NCI-H1436 treated with DMSO at 0.1 percent for 48 hours (cell line): ENCODE results near the gene HDAC9.

Experiments used
- DNase-seq: peaks from one replicate; lab custom pipeline; 2025; lab: John Stamatoyannopoulos, UW

HDAC9 gene

DNA sequence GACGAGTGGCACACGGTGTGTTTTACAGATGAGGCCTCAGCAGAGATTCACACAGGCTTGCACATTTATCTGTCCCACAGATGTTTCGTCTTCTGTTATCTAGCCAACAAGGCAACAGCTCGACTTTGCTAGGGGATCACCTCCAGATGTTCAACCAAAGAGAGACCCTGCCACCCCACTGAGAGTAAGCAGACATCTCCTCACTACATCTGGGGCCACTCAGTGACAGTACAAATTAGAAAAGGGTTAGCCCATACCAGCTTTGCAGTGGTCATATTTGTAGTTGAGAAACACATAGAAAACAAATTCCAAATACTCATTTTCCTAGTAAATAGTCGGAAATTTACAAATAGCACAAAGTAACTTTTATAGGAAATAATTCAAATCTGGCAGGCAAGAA lies 164.2 kb downstream of the HDAC9 start:
- no peak for DNase-seq

DNA sequence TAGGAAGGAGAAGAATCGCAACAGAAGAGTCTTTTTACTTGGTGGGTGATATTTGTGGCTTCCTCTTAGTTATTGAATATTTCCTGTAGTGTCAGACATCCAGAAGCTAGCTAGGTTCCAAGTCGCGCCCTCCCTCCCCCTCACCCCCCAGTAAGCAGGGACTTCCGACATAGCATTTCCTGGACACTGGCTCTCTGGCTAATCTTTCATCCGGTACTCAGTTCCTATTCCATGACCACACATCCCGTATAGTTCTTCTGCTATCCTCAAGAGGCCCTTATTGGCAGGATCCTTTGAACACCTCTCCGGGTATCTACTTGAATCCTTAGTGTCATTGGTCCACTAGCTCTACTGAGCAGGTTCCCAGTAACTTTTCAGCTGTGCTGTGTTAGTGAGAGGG lies 167.8 kb downstream of the HDAC9 start:
- no peak for DNase-seq

DNA sequence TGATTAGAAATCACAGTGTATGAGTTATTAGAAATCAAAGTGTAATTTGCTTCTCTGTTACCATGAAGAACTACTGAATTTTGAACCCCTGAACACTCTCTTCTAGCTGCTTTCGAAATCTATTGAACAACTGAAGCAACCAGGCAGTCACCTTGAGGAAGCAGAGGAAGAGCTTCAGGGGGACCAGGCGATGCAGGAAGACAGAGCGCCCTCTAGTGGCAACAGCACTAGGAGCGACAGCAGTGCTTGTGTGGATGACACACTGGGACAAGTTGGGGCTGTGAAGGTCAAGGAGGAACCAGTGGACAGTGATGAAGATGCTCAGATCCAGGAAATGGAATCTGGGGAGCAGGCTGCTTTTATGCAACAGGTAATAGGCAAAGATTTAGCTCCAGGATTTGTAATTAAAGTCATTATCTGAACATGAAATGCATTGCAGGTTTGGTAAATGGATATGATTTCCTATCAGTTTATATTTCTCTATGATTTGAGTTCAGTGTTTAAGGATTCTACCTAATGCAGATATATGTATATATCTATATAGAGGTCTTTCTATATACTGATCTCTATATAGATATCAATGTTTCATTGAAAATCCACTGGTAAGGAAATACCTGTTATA lies 170.7 kb downstream of the HDAC9 start:
- DNase-seq, result no peak

DNA sequence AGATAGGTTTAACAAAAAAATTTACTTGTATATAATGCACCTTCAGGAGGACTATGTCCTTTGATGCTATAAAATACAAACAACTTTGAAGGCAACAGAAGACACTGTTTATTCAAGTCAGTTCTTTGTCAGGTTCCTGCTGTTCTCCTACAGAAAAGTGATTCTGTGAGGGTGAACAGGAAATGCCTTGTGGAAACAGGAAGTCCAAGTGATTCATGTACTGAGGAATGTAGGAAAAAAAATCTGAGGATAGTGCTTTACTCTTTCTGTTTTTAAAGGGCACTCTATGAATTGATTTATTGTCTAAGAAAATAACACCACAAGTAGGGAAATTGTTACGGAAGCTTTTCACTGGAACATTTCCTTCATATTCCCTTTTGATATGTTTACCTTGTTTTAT lies 171.9 kb downstream of the HDAC9 start:
- no peak for DNase-seq

DNA sequence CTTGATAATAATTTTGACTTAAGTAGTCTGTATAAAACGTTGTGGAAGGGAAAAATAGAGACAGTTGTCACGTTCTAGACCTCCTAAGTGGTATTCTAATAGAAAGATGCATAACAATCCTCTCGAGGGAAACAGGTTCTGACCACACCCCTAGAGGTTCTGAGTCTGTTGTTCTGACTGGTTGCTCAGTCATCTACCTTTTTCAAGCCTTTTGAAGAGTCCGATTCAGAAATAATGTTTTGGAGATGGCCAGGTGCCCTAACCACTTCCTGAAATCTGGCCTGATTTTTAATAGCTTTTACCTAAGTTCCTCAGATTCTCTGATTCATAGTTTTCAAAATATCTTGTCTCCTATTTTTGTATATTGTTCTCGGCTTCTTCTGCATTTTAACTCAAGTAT lies 175.6 kb downstream of the HDAC9 start:
- DNase-seq, result no peak

DNA sequence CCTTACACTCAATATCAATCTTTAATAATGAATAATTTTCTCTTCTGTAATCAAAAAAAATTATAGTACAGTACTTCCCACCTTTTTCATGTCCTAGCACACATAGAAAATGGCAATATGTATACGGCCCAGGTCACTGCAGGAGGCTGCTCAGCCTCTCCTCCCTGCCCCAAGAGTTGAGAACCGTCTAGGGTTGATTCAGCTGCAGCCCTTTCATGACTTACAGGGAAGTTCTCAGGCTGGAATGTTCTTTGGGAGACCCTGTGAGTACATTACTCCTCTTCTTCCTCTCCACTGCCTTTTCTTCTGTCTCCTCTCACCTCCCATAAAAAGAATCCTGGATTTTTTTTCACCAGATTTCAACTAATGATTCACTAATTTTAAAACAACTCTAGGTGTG lies 180.0 kb downstream of the HDAC9 start:
- DNase-seq, result no peak

DNA sequence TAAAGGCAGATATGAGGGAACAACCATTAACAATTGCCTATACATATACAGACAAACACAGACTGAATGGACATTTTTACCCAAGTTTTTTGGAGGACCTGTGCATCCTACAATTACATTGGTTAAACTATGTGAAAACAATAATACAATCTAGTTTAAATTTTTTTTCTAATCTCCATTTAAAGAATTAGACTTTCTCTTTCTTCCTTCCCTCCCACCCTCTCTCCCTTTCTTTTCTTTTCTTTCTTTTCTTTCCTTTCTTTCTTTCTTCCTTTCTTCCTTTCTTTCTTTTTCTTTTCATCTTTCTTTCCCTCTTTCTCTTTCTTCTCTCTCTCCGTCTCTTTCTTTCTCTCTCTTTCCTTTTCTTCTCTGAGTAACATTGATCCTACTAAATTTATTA lies 183.7 kb downstream of the HDAC9 start:
- no peak for DNase-seq

DNA sequence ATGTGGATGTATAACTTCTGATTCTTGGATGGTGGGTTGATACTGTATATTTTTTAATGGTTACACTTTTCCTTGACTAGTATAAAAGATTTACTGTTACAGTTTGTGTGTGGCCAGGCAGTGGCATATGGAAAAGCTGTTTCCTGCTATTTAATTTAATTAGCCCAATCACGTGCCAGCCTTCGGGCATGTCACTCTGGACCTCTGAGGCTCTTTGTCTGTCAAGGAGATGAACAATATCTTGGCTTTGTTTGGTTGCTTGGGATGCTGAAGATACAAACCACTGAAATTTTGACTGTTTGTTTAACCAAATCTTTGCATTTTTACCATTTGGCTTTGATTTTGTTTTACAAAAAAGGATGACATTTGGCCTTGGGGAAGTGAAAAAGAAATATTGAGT lies 185.0 kb downstream of the HDAC9 start:
- no peak for DNase-seq

DNA sequence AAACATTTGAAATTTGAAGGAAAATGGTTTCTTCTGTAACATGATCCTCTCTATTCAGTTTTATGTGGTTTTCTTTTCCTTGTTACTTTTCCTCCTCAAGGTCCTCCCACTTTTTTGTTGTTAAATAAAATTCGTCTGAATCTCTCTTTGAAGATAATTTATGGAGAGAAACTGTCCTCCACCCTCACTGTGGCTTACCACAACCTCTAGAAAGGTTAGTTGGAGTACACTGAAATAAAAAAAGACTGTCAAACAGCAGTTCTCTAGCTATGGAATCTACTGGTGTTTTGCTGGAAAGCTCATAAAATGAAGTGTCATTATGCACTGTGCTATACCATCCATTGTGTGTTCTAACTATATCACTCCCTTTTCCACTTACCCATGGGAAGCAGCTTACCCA lies 189.4 kb downstream of the HDAC9 start:
- DNase-seq, result no peak

DNA sequence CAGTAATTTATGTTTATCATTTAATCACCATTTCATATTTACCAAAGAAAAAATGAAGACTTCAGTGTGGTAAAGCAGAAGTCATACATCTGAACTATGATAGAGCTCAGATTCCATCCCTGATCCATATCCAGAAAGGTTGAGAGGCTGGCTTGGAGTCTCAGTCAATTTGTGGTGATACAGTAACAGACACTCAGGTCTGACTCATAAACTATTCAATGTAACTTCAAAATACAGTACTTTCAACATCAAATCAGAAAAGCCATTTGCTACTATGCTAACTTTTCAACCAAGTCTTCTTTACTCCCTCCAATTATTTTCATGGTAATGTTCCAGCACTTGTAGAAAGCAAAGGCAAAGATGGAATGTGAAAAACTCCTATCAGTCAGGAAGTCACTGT lies 190.4 kb downstream of the HDAC9 start:
- no peak for DNase-seq

DNA sequence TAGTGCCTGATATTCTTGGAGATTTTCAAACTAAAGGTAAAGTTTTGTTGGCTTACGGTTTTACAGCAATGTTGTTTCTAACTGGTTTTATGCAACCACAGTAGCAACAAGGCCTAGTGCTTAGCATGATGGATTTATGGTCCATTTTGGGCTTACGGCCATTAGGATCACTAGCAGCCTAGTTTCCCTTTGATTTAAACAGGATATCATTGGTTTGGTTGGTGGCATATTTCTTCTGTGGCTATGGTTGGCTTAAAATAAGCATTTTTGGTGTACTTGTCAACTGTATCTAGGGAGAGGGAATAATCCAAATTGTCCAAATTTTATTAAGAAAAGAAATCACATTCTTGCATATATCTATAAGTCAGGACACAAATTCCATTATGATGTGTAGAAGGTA lies 194.0 kb downstream of the HDAC9 start:
- DNase-seq, result no peak

DNA sequence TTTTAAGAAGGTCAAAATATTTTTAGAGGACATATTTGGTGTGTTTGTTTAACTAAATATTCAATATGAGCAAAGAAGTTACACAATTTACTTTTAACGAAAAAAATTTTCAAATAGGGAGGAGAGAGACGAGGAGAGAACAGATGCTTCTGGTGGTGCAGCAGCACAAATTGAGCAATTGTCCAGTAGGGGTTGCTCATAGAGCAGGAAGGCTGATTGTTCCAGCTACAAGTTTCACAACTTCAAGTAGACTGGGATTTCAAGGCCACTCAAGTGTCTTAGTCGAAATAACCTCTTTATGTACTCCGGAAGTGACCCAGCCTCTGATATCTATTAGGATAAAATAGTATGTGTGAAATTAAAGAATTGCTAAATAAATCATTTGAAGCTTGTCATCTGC lies 197.9 kb downstream of the HDAC9 start:
- no peak for DNase-seq

DNA sequence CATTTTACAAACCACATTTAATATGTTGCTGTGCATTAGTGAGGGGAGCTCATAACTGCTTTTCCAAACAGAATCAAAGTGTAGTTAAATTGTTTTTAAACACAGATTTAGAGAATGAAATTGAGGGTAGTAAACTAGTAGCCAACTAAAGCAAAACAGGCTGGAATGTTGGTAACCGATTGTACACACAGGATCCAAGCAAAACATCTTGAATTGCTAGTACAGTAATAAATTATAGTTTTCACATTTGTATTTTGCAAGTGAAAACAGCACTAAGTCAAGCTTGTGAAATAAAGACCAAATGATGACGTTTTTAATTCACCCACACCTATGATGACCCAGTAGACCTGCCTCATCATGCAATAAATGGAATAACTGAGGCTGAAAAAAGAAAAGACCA lies 198.3 kb downstream of the HDAC9 start:
- no peak for DNase-seq

DNA sequence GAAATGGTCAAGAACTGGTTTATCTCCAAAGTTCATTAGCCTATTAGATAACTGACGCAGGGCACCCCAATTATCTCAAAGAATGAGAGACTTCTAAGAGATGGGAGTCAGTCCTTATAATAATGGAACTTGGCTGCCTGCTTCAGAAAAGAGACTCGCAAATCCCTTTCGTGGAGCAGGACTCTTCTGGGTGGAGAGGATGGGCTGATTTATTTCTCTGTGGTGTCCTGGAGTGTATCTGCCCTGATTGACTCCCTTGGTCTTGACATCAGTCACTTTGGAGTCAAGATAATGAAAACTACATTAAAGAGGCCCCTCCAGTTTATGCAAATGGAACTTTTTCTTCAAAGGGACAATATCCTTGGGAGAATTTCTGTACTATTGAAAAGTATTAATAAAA lies 198.9 kb downstream of the HDAC9 start:
- DNase-seq, result no peak

DNA sequence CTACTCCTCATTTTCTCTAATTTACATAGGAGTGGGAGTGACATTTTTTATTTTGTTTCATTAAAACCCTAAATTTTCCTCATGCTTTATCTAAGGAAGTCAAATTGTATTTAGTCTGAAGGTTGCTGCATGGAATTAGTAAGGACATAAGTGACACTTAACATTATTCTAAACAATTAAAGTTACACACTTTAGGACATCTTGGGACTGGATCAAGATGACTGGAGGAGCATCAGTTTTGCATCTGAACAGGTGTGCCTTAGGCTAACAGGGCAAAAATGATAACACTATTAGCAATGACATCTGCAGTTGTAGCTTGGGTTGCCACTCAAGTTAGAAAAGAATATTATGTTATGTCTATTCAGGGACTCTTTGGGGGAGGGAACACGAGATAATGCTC lies 199.4 kb downstream of the HDAC9 start:
- no peak for DNase-seq

DNA sequence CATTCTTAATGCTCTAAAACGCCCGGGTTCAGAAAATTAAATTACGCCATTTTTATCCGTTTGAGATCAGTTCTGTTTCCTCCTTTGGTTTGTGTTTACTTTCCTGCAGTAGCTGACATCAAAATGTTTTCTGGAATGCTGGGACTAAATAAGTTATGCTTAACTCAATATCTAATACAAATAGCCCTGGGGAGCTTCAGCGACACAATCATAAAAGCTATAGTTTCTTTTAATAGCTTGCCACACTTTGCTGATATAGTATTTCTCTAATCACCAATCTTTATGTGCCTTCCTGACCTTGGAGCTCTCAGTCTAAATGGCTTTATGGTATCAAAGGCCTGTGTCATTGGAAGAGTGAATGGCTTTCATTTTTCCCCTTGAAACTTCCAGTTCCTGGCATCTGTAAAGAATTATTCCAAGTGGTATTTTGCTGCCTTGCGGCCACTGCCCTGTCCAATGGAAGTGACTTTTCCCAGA lies 202.7 kb downstream of the HDAC9 start:
- no peak for DNase-seq

DNA sequence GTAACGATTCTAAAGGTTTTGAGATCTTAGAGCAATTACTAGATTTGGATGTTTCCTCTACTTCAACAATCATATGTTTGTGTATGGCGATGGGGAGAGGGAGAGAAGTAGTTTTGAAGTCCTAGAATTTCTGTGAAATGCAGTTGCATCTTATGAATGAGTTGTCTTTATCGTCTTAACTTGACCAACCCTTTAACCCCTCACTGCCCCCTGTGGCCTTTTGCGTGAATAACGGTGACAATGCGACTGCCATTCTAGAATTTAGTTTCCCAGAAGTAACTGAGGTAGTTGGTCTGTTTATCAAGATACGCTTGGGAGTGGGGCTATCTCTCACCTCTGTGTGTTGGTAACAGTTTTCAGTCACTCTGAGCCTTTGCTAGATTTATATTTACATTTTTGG lies 204.6 kb downstream of the HDAC9 start:
- no peak for DNase-seq

DNA sequence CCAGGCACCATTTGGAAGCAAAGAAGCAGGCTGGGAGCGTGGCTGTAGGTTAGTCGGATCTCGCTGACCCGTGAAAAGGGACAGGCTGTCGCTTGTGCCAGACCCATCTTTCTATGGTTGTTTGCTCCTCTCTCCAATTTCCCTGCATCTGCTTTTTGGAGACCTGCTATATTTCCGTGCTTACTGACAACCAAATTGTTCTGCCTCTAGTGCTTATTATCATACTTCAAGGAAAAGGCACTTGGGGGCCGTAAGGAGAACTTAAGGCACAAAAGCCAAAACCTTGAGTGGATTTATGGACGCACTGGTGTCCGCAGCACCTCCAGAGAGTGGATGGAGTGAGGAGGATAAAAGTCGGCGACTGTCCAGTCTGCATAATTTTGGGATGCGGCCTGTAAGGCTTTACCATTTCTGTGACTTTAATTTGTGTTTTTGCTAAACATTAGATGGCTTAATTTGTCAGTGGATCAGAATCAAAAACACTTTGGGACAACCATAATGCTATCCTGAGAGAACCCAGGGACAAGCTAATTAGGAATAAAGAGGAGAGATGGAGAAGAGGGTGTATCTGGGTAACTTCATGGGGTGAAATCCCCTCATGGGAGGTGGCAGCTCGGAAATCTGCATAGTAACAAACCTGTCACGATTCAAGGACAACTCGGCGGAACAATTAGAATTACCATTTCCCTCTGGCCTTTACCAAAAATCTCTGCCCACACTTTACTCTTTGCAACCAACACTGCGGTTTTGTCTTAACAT lies 206.7 kb downstream of the HDAC9 start:
- DNase-seq, result no peak

DNA sequence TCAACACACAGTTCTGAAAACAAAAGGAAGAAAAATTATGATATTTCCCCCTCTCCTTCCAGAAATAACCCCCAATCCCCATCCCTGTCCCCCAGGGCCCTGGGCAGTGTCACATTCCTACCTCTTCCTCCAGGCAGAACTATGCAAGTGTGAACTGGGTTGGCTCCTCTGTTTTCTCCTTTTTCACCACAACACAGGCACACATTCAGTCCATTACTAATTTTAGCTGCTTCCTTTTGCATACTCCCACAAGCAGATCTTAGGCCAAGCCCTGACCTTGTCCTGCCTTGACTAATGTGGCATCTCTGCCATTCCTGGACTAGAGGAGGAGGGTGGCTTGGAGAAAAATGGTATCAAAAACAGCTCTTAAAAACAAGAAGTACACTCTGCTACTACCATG lies 208.1 kb downstream of the HDAC9 start:
- no peak for DNase-seq

DNA sequence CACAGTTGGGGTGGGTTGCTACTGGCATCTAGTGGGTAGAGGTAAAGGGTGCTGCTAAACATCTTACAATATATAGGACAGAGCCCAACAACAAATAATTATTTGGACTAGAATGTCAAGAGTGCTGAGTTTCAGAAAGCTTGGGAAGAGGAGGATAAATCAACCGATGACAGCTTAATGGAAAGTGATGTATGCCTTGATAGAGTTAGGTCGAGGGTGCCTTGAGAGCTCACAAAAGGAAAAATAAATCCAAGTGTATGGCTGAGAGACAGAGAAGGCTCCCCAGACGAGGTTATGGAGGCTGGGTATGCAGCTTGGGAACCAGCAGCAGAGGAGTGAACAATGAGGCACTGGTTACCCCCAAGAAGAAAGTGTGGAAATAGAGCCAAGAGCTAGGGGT lies 211.1 kb downstream of the HDAC9 start:
- DNase-seq, result no peak

DNA sequence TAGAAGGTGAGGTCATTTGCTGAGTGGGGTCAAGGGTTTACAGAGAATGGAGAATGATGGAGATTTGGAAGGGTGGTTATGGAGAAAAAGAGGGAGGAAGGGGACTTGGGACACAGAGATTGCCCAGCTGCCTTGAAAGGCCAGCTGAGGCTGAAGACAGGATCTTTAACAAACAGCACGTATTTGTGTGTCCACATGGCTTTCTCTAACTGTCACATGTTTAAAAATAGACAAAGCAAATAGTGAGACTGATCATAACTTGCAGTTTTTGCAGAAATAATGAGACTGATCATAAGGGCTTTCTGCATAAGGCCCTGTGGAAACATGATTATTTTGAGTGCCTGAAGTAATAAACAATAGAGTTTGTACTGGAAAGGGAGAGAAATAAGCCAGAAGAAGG lies 212.7 kb downstream of the HDAC9 start:
- no peak for DNase-seq

DNA sequence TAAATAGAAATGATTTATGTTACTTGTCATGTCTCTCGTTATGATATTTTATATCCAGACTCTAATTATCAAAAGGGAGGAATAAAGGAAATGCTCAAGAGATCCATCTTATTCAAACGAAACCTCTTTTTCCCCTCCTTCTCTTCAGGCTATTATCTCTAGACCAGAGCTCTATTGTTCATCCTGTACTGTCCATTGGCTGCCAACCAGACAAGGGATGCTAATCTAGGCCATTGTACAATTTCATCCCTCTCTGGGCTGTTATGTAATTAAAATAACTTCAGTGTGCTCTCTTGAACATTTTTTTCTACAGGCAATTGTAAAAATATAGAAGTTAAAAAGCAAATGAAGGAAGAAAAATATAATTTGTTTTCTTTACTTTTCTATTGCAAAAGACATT lies 220.4 kb downstream of the HDAC9 start:
- DNase-seq, result no peak

DNA sequence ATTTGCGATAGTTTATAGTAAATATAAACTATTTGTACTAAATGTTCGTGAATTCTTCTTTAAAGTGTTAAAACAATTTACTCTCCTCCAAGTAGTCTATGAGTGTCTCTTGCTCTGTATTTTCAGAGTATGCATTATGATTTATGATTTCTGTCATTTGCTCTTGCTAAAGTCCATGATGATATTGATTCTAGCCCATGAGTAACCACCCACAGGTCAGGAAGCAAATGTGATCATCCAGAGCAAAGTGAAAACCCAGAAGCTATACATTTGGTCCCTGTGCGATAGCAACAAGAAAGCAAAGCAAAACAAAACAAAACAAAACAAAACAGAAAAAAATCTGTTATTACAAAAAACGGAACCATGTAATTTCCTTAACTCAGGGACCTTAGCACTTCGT lies 225.9 kb downstream of the HDAC9 start:
- DNase-seq, result no peak

DNA sequence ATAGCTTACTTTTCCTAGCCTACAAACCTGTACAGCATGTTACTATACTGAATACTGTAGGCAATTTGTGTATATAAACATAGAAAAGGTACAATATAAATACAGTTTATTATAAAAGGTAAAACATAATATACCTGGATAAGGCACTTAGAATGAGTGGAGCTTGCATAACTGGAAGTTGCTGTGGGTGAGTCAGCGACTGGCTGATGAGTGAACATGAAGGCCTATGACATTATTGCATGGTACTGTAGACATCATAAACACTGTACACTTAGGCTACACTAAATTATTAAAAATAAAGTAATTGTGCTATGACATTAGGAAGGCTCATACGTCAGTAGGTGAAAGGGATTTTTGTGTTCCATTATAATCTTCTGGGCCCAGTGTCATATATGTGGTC lies 228.8 kb downstream of the HDAC9 start:
- no peak for DNase-seq
